Measurements from ENCODE around the gene C2CD5.

C2CD5 gene

DNA sequence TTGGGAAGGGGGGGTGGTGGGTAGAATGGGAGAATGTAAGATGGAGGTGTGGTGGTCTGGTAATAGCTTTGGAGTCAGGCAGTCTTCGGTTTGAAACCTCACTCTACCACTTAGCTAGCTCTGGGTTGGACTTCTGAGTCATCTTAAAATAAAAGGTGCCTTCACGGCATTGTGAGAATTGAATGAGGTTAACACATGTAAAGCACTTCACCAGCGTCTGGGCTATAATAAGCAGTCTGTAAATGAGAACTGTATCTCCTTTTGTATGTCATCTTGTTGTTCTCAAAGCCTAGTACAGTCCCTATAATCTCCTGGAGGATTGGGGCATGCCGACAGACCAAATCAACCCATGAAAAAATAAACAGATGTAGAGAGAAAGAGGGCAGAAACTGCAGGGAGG lies 11.2 kb downstream of the C2CD5 start:
- Histone ChIP-seq H3K79me2 (ENCODE audit: low read length) (peaks cover 56% of the 10 kb centered on the region), H3K27me3 (replicated peaks; ENCODE audit: insufficient read depth, low read length) (no peaks in the 10 kb centered on the region), H3K4me1 (ENCODE audit: low read length) (no peaks in the 10 kb centered on the region), H3K4me3 (ENCODE audit: low read length) (no peak overlapping the region), H2AFZ (ENCODE audit: low read length) (no peak overlapping the region), H3K36me3 (replicated peaks; ENCODE audit: insufficient read depth, low read length) (peaks cover 20% of the 10 kb centered on the region), H3K9me2 (replicated peaks; ENCODE audit: insufficient read depth, low read length) (no peaks in the 10 kb centered on the region), H3F3A (ENCODE audit: insufficient read depth, low read length) (no peaks in the 10 kb centered on the region), H3K27ac (ENCODE audit: low read length) (no peak overlapping the region), H3K9ac (ENCODE audit: low read length) (no peak overlapping the region), H4K20me1 (ENCODE audit: insufficient read depth, low read length) (no peaks in the 10 kb centered on the region), H3K4me2 (ENCODE audit: low read depth, low read length) (no peak overlapping the region), H3K9me3 (replicated peaks; ENCODE audit: insufficient read depth, low read length) (no peaks in the 10 kb centered on the region)
- TF ChIP-seq CTCF (IDR thresholded peaks at IDR 0.05; ENCODE audit: low read length), result no peak
- TF ChIP-seq EZH2phosphoT487 (IDR thresholded peaks at IDR 0.05; ENCODE audit: low read length), result no peak
- no peak for TF ChIP-seq EZH2 (optimal IDR thresholded peaks at IDR 0.05; ENCODE audit: low read depth, low read length)
- DNase-seq, result no peak

- no peak overlapping the region for H2AFZ ChIP-seq (ENCODE audit: low read length)
- DNase-seq, result no peak
- H3K4me2 ChIP-seq (ENCODE audit: low read depth, low read length), result no peak overlapping the region
- H3K4me1 ChIP-seq (ENCODE audit: low read length), result no peaks in the 10 kb centered on the region
- H3K27me3 ChIP-seq (replicated peaks; ENCODE audit: insufficient read depth, low read length), result no peaks in the 10 kb centered on the region
- H3F3A ChIP-seq (ENCODE audit: insufficient read depth, low read length), result no peaks in the 10 kb centered on the region
- H4K20me1 ChIP-seq (ENCODE audit: insufficient read depth, low read length), result no peaks in the 10 kb centered on the region
- no peak overlapping the region for H3K9ac ChIP-seq (ENCODE audit: low read length)
- H3K79me2 ChIP-seq (ENCODE audit: low read length), result peaks cover 49% of the 10 kb centered on the region
- no peaks in the 10 kb centered on the region for H3K9me2 ChIP-seq (replicated peaks; ENCODE audit: insufficient read depth, low read length)
- H3K9me3 ChIP-seq (replicated peaks; ENCODE audit: insufficient read depth, low read length), result no peaks in the 10 kb centered on the region
- H3K27ac ChIP-seq (ENCODE audit: low read length), result no peak overlapping the region
- no peak overlapping the region for H3K4me3 ChIP-seq (ENCODE audit: low read length)
- H3K36me3 ChIP-seq (replicated peaks; ENCODE audit: insufficient read depth, low read length), result peaks cover 20% of the 10 kb centered on the region
- no peak for TF ChIP-seq EZH2phosphoT487 (IDR thresholded peaks at IDR 0.05; ENCODE audit: low read length)
- TF ChIP-seq CTCF (IDR thresholded peaks at IDR 0.05; ENCODE audit: low read length), result no peak
- TF ChIP-seq EZH2 (optimal IDR thresholded peaks at IDR 0.05; ENCODE audit: low read depth, low read length), result no peak
Measured at GRCh38 chr12:22532317-22532716, 12.0 kb downstream of the C2CD5 start.

DNA sequence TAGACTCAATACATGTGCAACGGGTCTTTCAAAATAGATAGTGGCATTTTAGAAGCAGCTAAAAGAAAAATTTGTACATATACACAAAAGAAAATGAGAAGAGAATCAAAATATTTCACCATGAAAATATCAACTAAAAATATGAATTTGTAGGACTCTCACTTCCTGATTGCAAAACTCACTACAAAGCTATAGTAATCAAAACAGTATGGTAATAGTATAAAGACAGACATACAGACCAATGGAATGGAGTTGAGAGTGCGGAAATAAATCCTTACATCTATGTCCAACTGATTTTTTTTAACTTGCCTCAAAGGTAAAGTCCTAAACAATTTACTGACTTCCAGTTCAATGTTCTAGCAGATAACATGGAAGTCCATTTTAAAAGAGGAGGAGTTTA lies 13.1 kb downstream of the C2CD5 start:
- H2AFZ ChIP-seq (ENCODE audit: low read length), result no peak overlapping the region
- no peak overlapping the region for H3K9ac ChIP-seq (ENCODE audit: low read length)
- H3K36me3 ChIP-seq (replicated peaks; ENCODE audit: insufficient read depth, low read length), result peaks cover 20% of the 10 kb centered on the region
- no peaks in the 10 kb centered on the region for H3K4me1 ChIP-seq (ENCODE audit: low read length)
- no peaks in the 10 kb centered on the region for H4K20me1 ChIP-seq (ENCODE audit: insufficient read depth, low read length)
- DNase-seq, result no peak
- H3K9me2 ChIP-seq (replicated peaks; ENCODE audit: insufficient read depth, low read length), result no peaks in the 10 kb centered on the region
- no peaks in the 10 kb centered on the region for H3K27me3 ChIP-seq (replicated peaks; ENCODE audit: insufficient read depth, low read length)
- no peak for TF ChIP-seq EZH2phosphoT487 (IDR thresholded peaks at IDR 0.05; ENCODE audit: low read length)
- no peak overlapping the region for H3K27ac ChIP-seq (ENCODE audit: low read length)
- peaks cover 39% of the 10 kb centered on the region for H3K79me2 ChIP-seq (ENCODE audit: low read length)
- no peak overlapping the region for H3K4me2 ChIP-seq (ENCODE audit: low read depth, low read length)
- H3K9me3 ChIP-seq (replicated peaks; ENCODE audit: insufficient read depth, low read length), result no peaks in the 10 kb centered on the region
- no peaks in the 10 kb centered on the region for H3F3A ChIP-seq (ENCODE audit: insufficient read depth, low read length)
- H3K4me3 ChIP-seq (ENCODE audit: low read length), result no peak overlapping the region

DNA sequence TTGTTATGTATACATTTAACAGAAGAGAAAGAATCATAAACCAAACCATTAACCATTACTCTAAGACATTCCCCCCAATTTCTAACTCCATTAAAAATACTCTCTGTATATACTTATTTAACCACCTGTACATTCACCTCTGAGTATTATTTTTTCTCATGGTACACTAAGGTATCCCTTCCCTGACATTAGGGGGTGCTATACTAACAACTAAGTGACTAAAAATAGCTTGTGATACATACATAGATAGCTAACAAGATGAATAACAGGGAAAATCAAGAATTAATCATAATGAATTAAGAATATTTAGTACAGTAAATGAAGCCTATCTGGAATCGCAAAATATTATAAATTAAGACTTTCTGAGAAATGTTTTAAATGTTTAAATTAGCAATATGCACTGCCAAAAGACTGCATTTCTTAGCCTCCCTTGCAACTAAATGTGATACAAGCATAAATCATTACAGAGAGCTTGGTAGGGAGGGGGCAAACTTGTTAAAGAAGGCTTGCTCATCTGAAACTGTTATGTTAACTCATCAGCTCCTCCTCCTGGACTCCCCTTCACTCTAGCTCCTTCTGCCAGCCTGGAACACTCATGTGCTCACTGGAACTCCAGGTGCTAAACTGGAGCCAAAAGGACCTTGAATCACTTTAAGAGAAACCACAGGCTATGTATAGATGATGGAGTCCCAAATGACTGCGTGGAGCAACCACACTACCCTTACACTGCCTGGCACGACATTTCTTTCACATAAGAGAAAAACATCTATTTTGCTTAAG lies 14.9 kb downstream of the C2CD5 start:
- Histone ChIP-seq H3K9me2 (replicated peaks; ENCODE audit: insufficient read depth, low read length) (no peaks in the 10 kb centered on the region), H3K9me3 (replicated peaks; ENCODE audit: insufficient read depth, low read length) (no peaks in the 10 kb centered on the region), H3K9ac (ENCODE audit: low read length) (no peak overlapping the region), H4K20me1 (ENCODE audit: insufficient read depth, low read length) (no peaks in the 10 kb centered on the region), H3F3A (ENCODE audit: insufficient read depth, low read length) (no peaks in the 10 kb centered on the region), H3K4me2 (ENCODE audit: low read depth, low read length) (no peak overlapping the region), H3K79me2 (ENCODE audit: low read length) (peaks cover 26% of the 10 kb centered on the region), H3K36me3 (replicated peaks; ENCODE audit: insufficient read depth, low read length) (peaks cover 22% of the 10 kb centered on the region), H3K27me3 (replicated peaks; ENCODE audit: insufficient read depth, low read length) (no peaks in the 10 kb centered on the region), H3K27ac (ENCODE audit: low read length) (no peak overlapping the region), H2AFZ (ENCODE audit: low read length) (no peak overlapping the region), H3K4me3 (ENCODE audit: low read length) (no peak overlapping the region), H3K4me1 (ENCODE audit: low read length) (no peaks in the 10 kb centered on the region)
- DNase-seq, result peak; percentile 68
- no peak for TF ChIP-seq EZH2phosphoT487 (IDR thresholded peaks at IDR 0.05; ENCODE audit: low read length)
- peak; percentile 61 for TF ChIP-seq CTCF (IDR thresholded peaks at IDR 0.05; ENCODE audit: low read length)
